Osteoblast (primary cell): ENCODE results near the gene HIGD1A. TPM values are rescaled to one million over a fixed set of nuclear protein-coding genes. Genes with fewer than 3 reads are reported as not detected.
A peak's percentile ranks its signal among the peaks of the same experiment; 100 is the strongest.

Source experiments
- DNase-seq: peaks from one replicate; pipeline ENCODE4 v3.0.0; 2011; ENCODE audit warnings: low spot score, mixed read lengths; ENCODE audit not compliant: insufficient read length; ENCODE audit errors: missing footprints
- H2AFZ ChIP-seq: 2 replicates; pipeline ENCODE4 v1.6.0; 2011; ENCODE audit warnings: mild to moderate bottlenecking, low read length
- H3K27ac ChIP-seq: 2 replicates; pipeline ENCODE4 v1.5.1; 2011; ENCODE audit warnings: mild to moderate bottlenecking, low read depth, low read length, moderate library complexity
- H3K27me3 ChIP-seq: 2 replicates; pipeline ENCODE4 v1.6.0; 2012; ENCODE audit warnings: mild to moderate bottlenecking, control low read depth, inconsistent platforms, low read length, moderate library complexity; ENCODE audit not compliant: insufficient read depth
- H3K36me3 ChIP-seq: 2 replicates; pipeline ENCODE4 v1.5.1; 2011; ENCODE audit warnings: mild to moderate bottlenecking, low read length, control low read depth, moderate library complexity; ENCODE audit not compliant: insufficient read depth
- H3K4me1 ChIP-seq: 2 replicates; pipeline ENCODE4 v1.5.1; 2011; ENCODE audit warnings: mild to moderate bottlenecking, low read length, control low read depth, moderate library complexity; ENCODE audit not compliant: insufficient read depth
- H3K4me2 ChIP-seq: 2 replicates; pipeline ENCODE4 v1.6.0; 2011; ENCODE audit warnings: mild to moderate bottlenecking, low read length; ENCODE audit not compliant: insufficient read depth
- H3K4me3 ChIP-seq: fragments of 200-600 bp; sonication (generic); 3 replicates; pipeline ENCODE4 v1.5.1; 2012; ENCODE audit warnings: mild to moderate bottlenecking, low read length, inconsistent platforms; ENCODE audit not compliant: insufficient read depth
- H3K79me2 ChIP-seq: 2 replicates; pipeline ENCODE4 v1.6.0; 2012; ENCODE audit warnings: mild to moderate bottlenecking, low read length, control low read depth, inconsistent platforms; ENCODE audit not compliant: insufficient read depth
- H3K9me3 ChIP-seq: 2 replicates; pipeline ENCODE4 v1.5.1; 2011; ENCODE audit warnings: low read depth, low read length, control low read depth
- H4K20me1 ChIP-seq: 2 replicates; pipeline ENCODE4 v1.6.0; 2012; ENCODE audit warnings: mild to moderate bottlenecking, low read length, control low read depth; ENCODE audit not compliant: insufficient read depth
- total RNA-seq: library from RNA; depleted of rRNA; stranded (reverse); fragments of >200 nt; gene quantifications from 2 replicates; pipeline ENCODE4 v1.2.3, GENCODE V29; 2012
- TF ChIP-seq, protein P1 (sequence below): IDR thresholded peaks from 2 replicates; pipeline ENCODE4 v1.5.1; 2011; ENCODE audit warnings: mild to moderate bottlenecking, low read depth, low read length, moderate library complexity; ENCODE audit errors: extremely low read depth

The HIGD1A gene
- total RNA-seq, 1 donor: 88.3 TPM

- no peaks in the 10 kb centered on the region for H3K9me3 ChIP-seq
- no peak overlapping the region for H2AFZ ChIP-seq
- no peaks in the 10 kb centered on the region for H3K4me1 ChIP-seq
- no peaks in the 10 kb centered on the region for H3K36me3 ChIP-seq
- no peak overlapping the region for H3K27ac ChIP-seq
- no peaks in the 10 kb centered on the region for H4K20me1 ChIP-seq
- H3K79me2 ChIP-seq: no peaks in the 10 kb centered on the region
- TF ChIP-seq, protein P1, sequence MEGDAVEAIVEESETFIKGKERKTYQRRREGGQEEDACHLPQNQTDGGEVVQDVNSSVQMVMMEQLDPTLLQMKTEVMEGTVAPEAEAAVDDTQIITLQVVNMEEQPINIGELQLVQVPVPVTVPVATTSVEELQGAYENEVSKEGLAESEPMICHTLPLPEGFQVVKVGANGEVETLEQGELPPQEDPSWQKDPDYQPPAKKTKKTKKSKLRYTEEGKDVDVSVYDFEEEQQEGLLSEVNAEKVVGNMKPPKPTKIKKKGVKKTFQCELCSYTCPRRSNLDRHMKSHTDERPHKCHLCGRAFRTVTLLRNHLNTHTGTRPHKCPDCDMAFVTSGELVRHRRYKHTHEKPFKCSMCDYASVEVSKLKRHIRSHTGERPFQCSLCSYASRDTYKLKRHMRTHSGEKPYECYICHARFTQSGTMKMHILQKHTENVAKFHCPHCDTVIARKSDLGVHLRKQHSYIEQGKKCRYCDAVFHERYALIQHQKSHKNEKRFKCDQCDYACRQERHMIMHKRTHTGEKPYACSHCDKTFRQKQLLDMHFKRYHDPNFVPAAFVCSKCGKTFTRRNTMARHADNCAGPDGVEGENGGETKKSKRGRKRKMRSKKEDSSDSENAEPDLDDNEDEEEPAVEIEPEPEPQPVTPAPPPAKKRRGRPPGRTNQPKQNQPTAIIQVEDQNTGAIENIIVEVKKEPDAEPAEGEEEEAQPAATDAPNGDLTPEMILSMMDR: no peak
- no peak overlapping the region for H3K4me2 ChIP-seq
- DNase-seq: peak; percentile 52
- peaks cover 12% of the 10 kb centered on the region for H3K27me3 ChIP-seq
- H3K4me3 ChIP-seq: no peak overlapping the region
Measured at GRCh38 chr3:42843713-42844411, 39.6 kb upstream of the HIGD1A start.

GRCh38 chr3:42841332-42841731, 37.0 kb upstream of the HIGD1A start:
- H3K27ac ChIP-seq: no peak overlapping the region
- no peak overlapping the region for H3K4me3 ChIP-seq
- H3K79me2 ChIP-seq: no peaks in the 10 kb centered on the region
- no peaks in the 10 kb centered on the region for H3K9me3 ChIP-seq
- no peaks in the 10 kb centered on the region for H3K36me3 ChIP-seq
- DNase-seq: no peak
- no peaks in the 10 kb centered on the region for H4K20me1 ChIP-seq
- H2AFZ ChIP-seq: no peak overlapping the region
- H3K4me2 ChIP-seq: no peak overlapping the region
- TF ChIP-seq, protein P1: no peak
- H3K27me3 ChIP-seq: peaks cover 15% of the 10 kb centered on the region
- H3K4me1 ChIP-seq: no peaks in the 10 kb centered on the region

DNA sequence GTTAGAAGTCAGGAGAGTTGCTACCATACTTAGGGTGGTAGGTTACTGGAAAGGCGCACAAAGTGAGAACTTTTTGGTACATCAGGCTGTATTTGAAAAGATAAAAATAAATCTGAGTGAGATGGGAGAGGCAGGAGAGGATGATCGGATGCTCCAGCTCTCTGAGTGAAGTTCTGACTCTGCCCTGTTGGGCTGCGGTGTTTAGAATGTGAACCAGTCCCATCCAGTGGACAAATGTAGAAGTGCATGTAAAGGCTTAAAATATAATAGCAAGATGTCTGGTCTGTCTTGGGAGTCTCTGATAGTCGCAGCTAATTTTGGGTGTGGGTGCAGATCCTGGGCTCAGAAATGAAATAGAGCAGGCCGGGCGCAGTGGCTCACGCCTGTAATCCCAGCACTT, 35.3 kb upstream of the HIGD1A start:
- Histone ChIP-seq H3K4me2 (peak overlapping the region; percentile 73), H3K27ac (no peak overlapping the region), H3K4me3 (peak overlapping the region; percentile 51), H3K36me3 (no peaks in the 10 kb centered on the region), H3K79me2 (no peaks in the 10 kb centered on the region), H3K9me3 (no peaks in the 10 kb centered on the region), H3K4me1 (no peaks in the 10 kb centered on the region), H3K27me3 (peaks cover 8% of the 10 kb centered on the region), H2AFZ (peak overlapping the region; percentile 75), H4K20me1 (no peaks in the 10 kb centered on the region)
- TF ChIP-seq, protein P1: peak; percentile 68
- DNase-seq: peak; percentile 80

DNA sequence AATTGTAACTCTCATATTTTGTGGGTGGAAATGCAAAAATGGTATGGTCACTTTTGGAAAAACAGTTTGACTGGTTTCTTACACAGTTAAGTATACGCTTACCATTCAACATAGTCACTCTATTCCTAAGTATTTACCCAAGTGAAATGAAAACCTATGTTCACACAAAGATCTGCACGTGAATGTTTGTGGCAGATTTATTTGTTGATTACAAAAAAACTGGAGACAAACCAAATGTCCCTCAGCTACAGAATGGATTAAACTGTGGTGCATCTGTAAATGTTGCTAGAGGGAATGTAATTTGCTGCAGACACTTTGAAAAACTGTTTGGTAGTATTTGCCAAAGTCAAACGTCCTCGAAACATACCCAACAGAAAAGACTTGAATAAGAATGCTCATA, 34.3 kb upstream of the HIGD1A start:
- H3K79me2 ChIP-seq: no peaks in the 10 kb centered on the region
- no peak overlapping the region for H3K4me2 ChIP-seq
- no peak overlapping the region for H3K4me3 ChIP-seq

More for the DNA sequence above, 34.3 kb upstream of the HIGD1A start:
- Histone ChIP-seq H4K20me1 (no peaks in the 10 kb centered on the region), H3K4me1 (no peaks in the 10 kb centered on the region), H3K27ac (no peak overlapping the region), H3K36me3 (no peaks in the 10 kb centered on the region), H3K9me3 (no peaks in the 10 kb centered on the region), H2AFZ (no peak overlapping the region), H3K27me3 (peaks cover 6% of the 10 kb centered on the region)
- TF ChIP-seq, protein P1: no peak
- DNase-seq: no peak
